ENCODE data around the gene PRAF2. TPM values are rescaled to one million over a fixed set of nuclear protein-coding genes. Genes with fewer than 3 reads are reported as not detected.

PRAF2 gene
- total RNA-seq, 1 donor from 2014 or later = 4.7 TPM

- H3K9ac ChIP-seq (ENCODE audit: low read depth in 1 of 3, low read length in 3 of 3) = no peak overlapping the region
- no peaks in the 10 kb centered on the region for H3K9me3 ChIP-seq (ENCODE audit: control insufficient read depth in 3 of 3, low read length in 3 of 3)
- no peaks in the 10 kb centered on the region for H3K27me3 ChIP-seq (ENCODE audit: control insufficient read depth in 3 of 3, insufficient read depth in 3 of 3, low read length in 3 of 3)
- peaks cover 22 to 26% (median 23%) of the 10 kb centered on the region in 3 donors for H3K36me3 ChIP-seq (ENCODE audit: control insufficient read depth in 3 of 3, insufficient read depth in 3 of 3, low read length in 3 of 3)
- no peaks in the 10 kb centered on the region for H3K4me1 ChIP-seq (ENCODE audit: control insufficient read depth in 3 of 3, insufficient read depth in 3 of 3, low read length in 3 of 3)
- H3K27ac ChIP-seq (ENCODE audit: low read depth, low read length) = no peak overlapping the region
- no peak overlapping the region for H3K4me3 ChIP-seq (ENCODE audit: low read length in 3 of 3)
These were observed 43.9 kb downstream of the PRAF2 start for GRCh38 chrX:49029876-49030275.

Small RNA genes lying within 50 kb of the gene (small RNA-seq; reads per million reads assigned to genes)
- gene RNU4-52P = 0.35 reads per million, percentile 42 among the genes with 10 or more reads in this experiment

Other genes starting within 250 kb of the PRAF2 start
- gene ERAS, start 247.5 kb downstream of the PRAF2 start, total RNA-seq = not detected
- gene PCSK1N, start 238.4 kb downstream of the PRAF2 start, total RNA-seq = not detected
- gene TIMM17B, start 176.2 kb downstream of the PRAF2 start, total RNA-seq = 25.1 TPM
- gene PQBP1, start 176.1 kb downstream of the PRAF2 start, total RNA-seq = 45.4 TPM
- 6.3 TPM for gene SLC35A2, start 162.4 kb downstream of the PRAF2 start, total RNA-seq
- 3.1 TPM for gene PIM2, start 155.0 kb downstream of the PRAF2 start, total RNA-seq
- 16.2 TPM for gene OTUD5, start 116.4 kb downstream of the PRAF2 start, total RNA-seq
- 0.52 TPM for gene KCND1, start 102.2 kb downstream of the PRAF2 start, total RNA-seq
- gene GRIPAP1, start 71.7 kb downstream of the PRAF2 start, total RNA-seq = 10.4 TPM
- gene TFE3, start 30.6 kb downstream of the PRAF2 start, total RNA-seq = 8.4 TPM
- 0.52 TPM for gene CCDC120, start 15.0 kb downstream of the PRAF2 start, total RNA-seq
- 26.6 TPM for gene WDR45, start 5.9 kb upstream of the PRAF2 start, total RNA-seq
- gene GPKOW, start 49.7 kb upstream of the PRAF2 start, total RNA-seq = 20.4 TPM
- 2.1 TPM for gene MAGIX, start 88.8 kb upstream of the PRAF2 start, total RNA-seq
- gene PLP2, start 97.9 kb upstream of the PRAF2 start, total RNA-seq = 19.3 TPM
- 2.6 TPM for gene PRICKLE3, start 112.4 kb upstream of the PRAF2 start, total RNA-seq
- gene SYP, start 126.2 kb upstream of the PRAF2 start, total RNA-seq = 1.0 TPM
- gene CACNA1F, start 159.3 kb upstream of the PRAF2 start, total RNA-seq = not detected
- gene CCDC22, start 161.5 kb upstream of the PRAF2 start, total RNA-seq = 5.7 TPM
- not detected for gene FOXP3, start 190.7 kb upstream of the PRAF2 start, total RNA-seq
- gene PPP1R3F, start 195.8 kb upstream of the PRAF2 start, total RNA-seq = 6.8 TPM
- not detected for gene GAGE10, start 229.6 kb upstream of the PRAF2 start, total RNA-seq
- gene GAGE12J, start 248.0 kb upstream of the PRAF2 start, total RNA-seq = not detected

Measured in skeletal muscle tissue (tissue), 5 donors.